ENCODE data around the gene CCDC50. TPM values are rescaled to one million over a fixed set of nuclear protein-coding genes. Genes with fewer than 3 reads are reported as not detected.

The CCDC50 gene
- total RNA-seq, 1 donor, result 31.0 TPM

GRCh38 chr3:191434024-191434423 lies 104.8 kb downstream of the CCDC50 start:
- no peaks in the 10 kb centered on the region for H3K4me1 ChIP-seq (ENCODE audit: insufficient read depth, low read length)
- H3K4me3 ChIP-seq (ENCODE audit: low read length), result no peak overlapping the region
- no peaks in the 10 kb centered on the region for H3K27me3 ChIP-seq (ENCODE audit: insufficient read depth, low read length)

DNA sequence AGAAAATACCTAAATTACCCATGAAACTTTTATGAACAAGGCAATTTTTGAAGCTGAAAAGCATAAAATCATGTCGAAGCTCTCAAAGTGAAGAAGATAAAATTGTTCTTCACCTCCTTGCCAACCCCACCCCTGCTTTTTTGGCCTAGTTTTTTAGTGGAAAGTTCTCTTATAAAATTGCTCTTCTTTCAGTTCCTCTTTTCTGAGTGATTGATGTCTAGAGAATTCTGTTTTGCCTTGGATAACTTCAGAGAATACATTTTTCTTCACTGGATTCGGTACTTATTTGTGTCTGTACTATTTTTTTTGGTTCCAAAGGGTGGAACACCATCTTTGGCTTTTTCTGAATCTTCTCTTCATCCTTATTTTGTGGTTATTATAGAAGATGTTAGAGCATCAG lies 106.8 kb downstream of the CCDC50 start:
- Histone ChIP-seq H3K27me3 (ENCODE audit: insufficient read depth, low read length) (no peaks in the 10 kb centered on the region), H3K4me3 (ENCODE audit: low read length) (no peak overlapping the region), H3K4me1 (ENCODE audit: insufficient read depth, low read length) (no peaks in the 10 kb centered on the region)

More at GRCh38 chr3:191434024-191434423, 104.8 kb downstream of the CCDC50 start:
- no peaks in the 10 kb centered on the region for H3K9me3 ChIP-seq (ENCODE audit: low read depth, low read length)

DNA sequence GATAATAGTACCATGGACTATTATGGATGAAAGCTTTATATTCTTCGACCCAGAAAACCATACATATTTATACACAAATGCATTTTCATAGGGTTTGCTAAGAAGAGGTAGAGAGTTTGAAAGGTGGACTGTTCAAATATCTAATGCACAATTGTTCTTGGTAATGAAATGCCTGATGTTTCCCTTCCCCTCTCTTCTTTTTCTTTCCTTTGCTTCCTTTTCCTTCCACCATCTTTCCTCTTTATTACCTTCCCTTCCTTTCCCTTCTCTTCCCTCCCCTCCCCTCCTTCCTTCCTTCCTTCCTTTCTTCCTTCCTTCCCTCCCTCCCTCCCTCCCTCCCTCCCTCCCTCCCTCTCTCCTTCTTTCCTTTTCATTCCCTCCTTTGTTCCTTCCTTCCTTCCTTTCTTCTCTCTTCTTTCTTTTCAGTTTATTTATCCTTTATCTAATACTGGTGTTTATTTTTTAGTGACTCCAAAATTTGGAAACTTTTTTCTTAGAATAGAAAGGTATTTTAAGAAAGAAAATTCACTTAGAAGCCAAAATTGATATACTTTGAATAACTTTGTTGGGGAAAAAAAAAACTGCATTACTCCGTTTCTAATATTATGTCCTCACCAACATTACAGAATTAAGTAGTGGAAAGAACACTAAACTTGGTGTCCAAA lies 109.1 kb downstream of the CCDC50 start:
- H3K4me3 ChIP-seq (ENCODE audit: low read length), result no peak overlapping the region
- H3K4me1 ChIP-seq (ENCODE audit: insufficient read depth, low read length), result no peaks in the 10 kb centered on the region
- no peaks in the 10 kb centered on the region for H3K27me3 ChIP-seq (ENCODE audit: insufficient read depth, low read length)
- no peaks in the 10 kb centered on the region for H3K9me3 ChIP-seq (ENCODE audit: low read depth, low read length)

More for the DNA sequence above, 106.8 kb downstream of the CCDC50 start:
- H3K9me3 ChIP-seq (ENCODE audit: low read depth, low read length), result no peaks in the 10 kb centered on the region

DNA sequence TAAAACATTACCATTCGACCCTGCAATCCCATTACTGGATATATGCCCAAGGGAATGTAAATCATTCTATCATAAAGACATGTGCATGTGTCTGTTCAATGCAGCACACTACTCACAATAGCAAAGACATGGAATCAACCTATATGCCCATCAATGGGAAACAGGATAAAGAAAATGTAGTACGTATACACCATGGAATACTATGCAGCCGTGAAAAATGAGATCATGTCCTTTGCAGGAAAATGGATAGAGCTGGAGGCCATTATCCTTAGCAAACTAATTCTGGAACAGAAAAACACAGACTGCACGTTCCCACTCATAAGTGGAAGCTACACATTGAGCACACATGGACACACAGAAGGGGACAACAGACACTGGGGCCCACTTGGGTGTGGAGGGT lies 111.3 kb downstream of the CCDC50 start:
- H3K4me1 ChIP-seq (ENCODE audit: insufficient read depth, low read length), result no peaks in the 10 kb centered on the region
- no peaks in the 10 kb centered on the region for H3K27me3 ChIP-seq (ENCODE audit: insufficient read depth, low read length)
- H3K9me3 ChIP-seq (ENCODE audit: low read depth, low read length), result no peaks in the 10 kb centered on the region
- no peak overlapping the region for H3K4me3 ChIP-seq (ENCODE audit: low read length)

DNA sequence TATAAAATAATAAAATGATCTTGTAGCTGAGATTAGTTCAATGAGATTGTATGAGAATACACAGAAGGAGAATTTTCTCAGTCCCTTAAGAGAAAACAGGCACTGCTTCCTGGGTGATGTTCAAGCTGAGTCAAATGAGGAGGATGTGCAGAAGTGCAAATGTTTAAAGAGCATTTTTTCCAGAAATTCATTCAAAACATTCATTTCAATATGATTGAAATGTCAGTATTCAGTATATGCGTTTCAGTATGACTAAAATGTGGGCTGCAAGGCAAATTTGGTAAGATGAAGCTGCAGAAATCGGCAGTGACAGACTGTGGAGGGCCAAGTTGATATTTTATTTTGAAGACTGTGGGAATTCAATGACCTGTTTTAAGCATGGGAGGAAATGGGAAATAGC lies 112.5 kb downstream of the CCDC50 start:
- Histone ChIP-seq H3K4me3 (ENCODE audit: low read length) (no peak overlapping the region), H3K27me3 (ENCODE audit: insufficient read depth, low read length) (no peaks in the 10 kb centered on the region), H3K9me3 (ENCODE audit: low read depth, low read length) (no peaks in the 10 kb centered on the region), H3K4me1 (ENCODE audit: insufficient read depth, low read length) (no peaks in the 10 kb centered on the region)

GRCh38 chr3:191444569-191444968 lies 115.4 kb downstream of the CCDC50 start:
- no peaks in the 10 kb centered on the region for H3K9me3 ChIP-seq (ENCODE audit: low read depth, low read length)
- no peak overlapping the region for H3K4me3 ChIP-seq (ENCODE audit: low read length)
- H3K27me3 ChIP-seq (ENCODE audit: insufficient read depth, low read length), result no peaks in the 10 kb centered on the region
- no peaks in the 10 kb centered on the region for H3K4me1 ChIP-seq (ENCODE audit: insufficient read depth, low read length)

Other genes starting within 250 kb of the CCDC50 start
- gene OSTN, start 130.2 kb upstream of the CCDC50 start, total RNA-seq, result under 0.01 TPM
- gene UTS2B, start 1.1 kb downstream of the CCDC50 start, total RNA-seq, result 0.21 TPM
- not detected for gene PYDC2, start 131.8 kb downstream of the CCDC50 start, total RNA-seq

All from mononuclear cell (primary cell).